BLaER1 (cell line): ENCODE data around the gene DENND2D.

Experiments used
- H3K27ac ChIP-seq: shearing (Covaris generic); formaldehyde crosslinking; 2 replicates; pipeline ENCODE4 v1.8.1; 2022
- H3K27me3 ChIP-seq: shearing (Covaris generic); formaldehyde crosslinking; 2 replicates; pipeline ENCODE4 v1.8.1; 2022
- H3K36me3 ChIP-seq: shearing (Covaris generic); formaldehyde crosslinking; 2 replicates; pipeline ENCODE4 v1.8.1; 2022
- H3K4me1 ChIP-seq: shearing (Covaris generic); formaldehyde crosslinking; 2 replicates; pipeline ENCODE4 v1.8.1; 2022
- H3K4me2 ChIP-seq: shearing (Covaris generic); formaldehyde crosslinking; 2 replicates; pipeline ENCODE4 v1.8.1; 2022
- H3K4me3 ChIP-seq: shearing (Covaris generic); formaldehyde crosslinking; 2 replicates; pipeline ENCODE4 v1.8.1; 2022
- H3K9ac ChIP-seq: shearing (Covaris generic); formaldehyde crosslinking; 2 replicates; pipeline ENCODE4 v1.8.1; 2022
- H3K9me3 ChIP-seq: shearing (Covaris generic); formaldehyde crosslinking; 2 replicates; pipeline ENCODE4 v1.8.1; 2022
- H4K20me1 ChIP-seq: shearing (Covaris generic); formaldehyde crosslinking; 2 replicates; pipeline ENCODE4 v1.8.1; 2022
- Cebpa-rat ChIP-seq: shearing (Covaris generic); IDR thresholded peaks from 2 replicates; pipeline ENCODE4 v1.8.1; 2022

The DENND2D gene

GRCh38 chr1:111161843-111162487 lies 38.5 kb downstream of the DENND2D start:
- no peak overlapping the region for H3K27ac ChIP-seq
- no peaks in the 10 kb centered on the region for H3K27me3 ChIP-seq
- H3K36me3 ChIP-seq, result peaks cover 77% of the 10 kb centered on the region
- H3K9ac ChIP-seq, result no peak overlapping the region
- H3K4me3 ChIP-seq, result no peak overlapping the region
- H3K4me1 ChIP-seq, result no peaks in the 10 kb centered on the region
- no peak overlapping the region for H3K4me2 ChIP-seq
- no peaks in the 10 kb centered on the region for H3K9me3 ChIP-seq
- no peak for TF ChIP-seq Cebpa-rat
- peaks cover 19% of the 10 kb centered on the region for H4K20me1 ChIP-seq

DNA sequence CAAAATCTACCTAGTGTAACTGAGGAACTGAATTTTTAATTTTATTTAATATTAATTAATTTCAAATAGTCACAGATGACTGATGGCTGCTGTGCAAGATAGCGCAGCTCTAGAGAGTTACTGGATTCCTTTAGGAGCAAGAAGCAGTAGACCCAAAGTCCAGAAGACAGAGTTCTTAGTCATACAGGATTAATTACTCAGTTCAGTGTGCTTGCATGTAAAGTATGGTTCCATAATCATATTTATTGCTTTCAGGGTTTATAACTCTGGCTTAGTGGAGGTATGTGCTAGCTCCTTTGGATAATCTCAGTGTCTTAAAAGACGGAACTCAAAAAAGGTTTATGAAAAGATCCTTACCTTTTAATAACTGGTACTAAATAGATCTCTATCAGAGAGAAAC lies 43.0 kb downstream of the DENND2D start:
- Histone ChIP-seq H3K36me3 (peaks cover 84% of the 10 kb centered on the region), H3K27me3 (no peaks in the 10 kb centered on the region), H4K20me1 (peaks cover 53% of the 10 kb centered on the region), H3K4me3 (no peak overlapping the region), H3K27ac (no peak overlapping the region), H3K9ac (no peak overlapping the region), H3K9me3 (0 out of 2 replicates have a peak, but pooled peaks cover 4% of the 10 kb centered on the region), H3K4me2 (no peak overlapping the region), H3K4me1 (no peaks in the 10 kb centered on the region)
- TF ChIP-seq Cebpa-rat, result no peak

GRCh38 chr1:111154021-111154999 lies 46.1 kb downstream of the DENND2D start:
- H3K4me2 ChIP-seq, result no peak overlapping the region
- H3K27me3 ChIP-seq, result no peaks in the 10 kb centered on the region
- no peaks in the 10 kb centered on the region for H3K4me1 ChIP-seq
- TF ChIP-seq Cebpa-rat, result no peak
- no peak overlapping the region for H3K27ac ChIP-seq
- H3K4me3 ChIP-seq, result no peak overlapping the region
- peaks cover 82% of the 10 kb centered on the region for H4K20me1 ChIP-seq
- no peak overlapping the region for H3K9ac ChIP-seq
- peaks cover 84% of the 10 kb centered on the region for H3K36me3 ChIP-seq
- 0 out of 2 replicates have a peak, but pooled peaks cover 4% of the 10 kb centered on the region for H3K9me3 ChIP-seq

GRCh38 chr1:111151838-111152237 lies 48.6 kb downstream of the DENND2D start:
- H3K27ac ChIP-seq, result no peak overlapping the region
- no peak overlapping the region for H3K9ac ChIP-seq
- H3K4me2 ChIP-seq, result no peak overlapping the region
- no peak for TF ChIP-seq Cebpa-rat
- 0 out of 2 replicates have a peak, but pooled peaks cover 4% of the 10 kb centered on the region for H3K9me3 ChIP-seq
- H3K4me1 ChIP-seq, result no peaks in the 10 kb centered on the region
- peaks cover 83% of the 10 kb centered on the region for H3K36me3 ChIP-seq
- H3K4me3 ChIP-seq, result no peak overlapping the region
- peaks cover 91% of the 10 kb centered on the region for H4K20me1 ChIP-seq
- H3K27me3 ChIP-seq, result no peaks in the 10 kb centered on the region

GRCh38 chr1:111148376-111148881 lies 52.0 kb downstream of the DENND2D start:
- Histone ChIP-seq H3K4me2 (no peak overlapping the region), H3K27ac (no peak overlapping the region), H3K36me3 (peaks cover 60% of the 10 kb centered on the region), H3K4me1 (no peaks in the 10 kb centered on the region), H3K27me3 (no peaks in the 10 kb centered on the region), H3K9ac (no peak overlapping the region), H4K20me1 (peaks cover 95% of the 10 kb centered on the region), H3K9me3 (0 out of 2 replicates have a peak, but pooled peaks cover 4% of the 10 kb centered on the region), H3K4me3 (no peak overlapping the region)
- TF ChIP-seq Cebpa-rat, result no peak

DNA sequence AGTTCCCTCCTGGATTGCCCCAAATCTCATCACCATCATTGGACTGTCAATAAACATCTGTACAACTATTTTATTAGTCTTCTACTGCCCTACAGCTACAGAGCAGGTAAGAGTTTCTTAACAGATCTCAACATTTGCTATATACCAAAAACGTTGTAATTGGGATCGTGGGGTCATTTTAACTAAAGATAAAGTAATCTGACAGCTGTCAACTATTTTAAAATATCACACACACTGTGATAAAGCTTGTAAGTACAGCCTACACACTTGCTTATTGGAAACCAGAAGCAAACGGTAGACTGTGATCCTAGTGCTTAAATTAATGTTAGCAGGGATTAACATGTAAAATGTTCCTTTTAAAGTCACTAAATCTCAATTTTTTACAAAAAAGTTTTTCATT lies 52.5 kb downstream of the DENND2D start:
- no peaks in the 10 kb centered on the region for H3K27me3 ChIP-seq
- 0 out of 2 replicates have a peak, but pooled peaks cover under 1% of the 10 kb centered on the region for H3K9me3 ChIP-seq
- peaks cover 95% of the 10 kb centered on the region for H4K20me1 ChIP-seq
- no peak overlapping the region for H3K9ac ChIP-seq
- H3K36me3 ChIP-seq, result peaks cover 55% of the 10 kb centered on the region
- H3K4me2 ChIP-seq, result no peak overlapping the region
- no peak overlapping the region for H3K4me3 ChIP-seq
- peaks cover 3% of the 10 kb centered on the region; the same call in 1 of the 2 replicates for H3K4me1 ChIP-seq
- no peak for TF ChIP-seq Cebpa-rat
- no peak overlapping the region for H3K27ac ChIP-seq

DNA sequence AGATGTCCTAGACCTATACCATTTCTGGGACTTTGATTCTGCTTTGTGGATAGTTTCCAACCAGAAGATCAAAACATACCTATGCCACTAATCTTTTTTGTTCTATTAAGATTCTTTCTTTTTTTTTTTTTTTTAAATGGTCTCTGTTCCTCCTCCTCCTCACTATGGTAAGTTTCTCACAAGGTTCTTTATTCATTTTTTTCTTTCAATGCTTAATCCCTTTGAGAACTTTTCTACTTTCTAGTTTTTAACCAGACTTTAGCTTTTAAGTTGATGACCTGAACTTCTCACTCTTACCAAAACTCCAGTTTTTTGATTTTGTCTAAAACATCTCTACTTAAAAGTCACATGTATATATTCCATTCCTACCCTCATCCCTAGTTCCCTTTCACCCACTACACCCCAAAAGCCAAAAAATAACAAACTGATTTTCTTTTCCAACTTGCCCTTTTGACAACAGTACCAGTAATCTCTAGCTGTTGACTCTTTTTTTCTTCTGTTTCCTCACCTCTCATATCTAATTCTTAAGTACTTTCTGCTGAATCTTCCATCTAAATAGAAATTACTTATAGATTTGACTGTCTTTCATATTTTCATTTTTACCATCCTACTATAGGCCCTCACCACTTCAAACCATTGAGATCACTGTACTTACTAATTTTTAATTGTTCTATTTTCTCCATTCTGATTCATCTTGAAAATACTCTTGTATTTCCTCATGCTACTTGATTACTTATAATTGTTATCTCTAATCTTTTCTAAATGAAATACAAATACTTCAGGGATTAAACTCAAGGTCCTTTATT lies 54.3 kb downstream of the DENND2D start:
- TF ChIP-seq Cebpa-rat, result no peak
- Histone ChIP-seq H3K4me3 (no peak overlapping the region), H3K27ac (no peak overlapping the region), H3K36me3 (peaks cover 41% of the 10 kb centered on the region), H3K4me1 (peaks cover 20% of the 10 kb centered on the region), H4K20me1 (peaks cover 95% of the 10 kb centered on the region), H3K9me3 (no peaks in the 10 kb centered on the region), H3K4me2 (no peak overlapping the region), H3K27me3 (no peaks in the 10 kb centered on the region), H3K9ac (no peak overlapping the region)

GRCh38 chr1:111145542-111145941 lies 54.9 kb downstream of the DENND2D start:
- Histone ChIP-seq H3K27ac (no peak overlapping the region), H3K4me1 (peaks cover 24% of the 10 kb centered on the region), H3K27me3 (no peaks in the 10 kb centered on the region), H3K4me3 (no peak overlapping the region), H3K9ac (no peak overlapping the region), H3K36me3 (peaks cover 35% of the 10 kb centered on the region), H3K4me2 (no peak overlapping the region), H3K9me3 (no peaks in the 10 kb centered on the region), H4K20me1 (peaks cover 96% of the 10 kb centered on the region)
- no peak for TF ChIP-seq Cebpa-rat

- no peak overlapping the region for H3K4me3 ChIP-seq
- no peaks in the 10 kb centered on the region for H3K9me3 ChIP-seq
- peak overlapping the region; percentile 88; the same call in 1 of the 2 replicates for H3K4me2 ChIP-seq
- peaks cover 72% of the 10 kb centered on the region for H4K20me1 ChIP-seq
- H3K36me3 ChIP-seq, result peaks cover 10% of the 10 kb centered on the region
- TF ChIP-seq Cebpa-rat, result no peak
- H3K4me1 ChIP-seq, result peaks cover 38% of the 10 kb centered on the region
- no peak overlapping the region for H3K27ac ChIP-seq
- H3K27me3 ChIP-seq, result no peaks in the 10 kb centered on the region
- no peak overlapping the region for H3K9ac ChIP-seq
These were observed 58.0 kb downstream of the DENND2D start for GRCh38 chr1:111142356-111142975.
